ENCODE results near the gene MMAB.

MMAB gene

DNA sequence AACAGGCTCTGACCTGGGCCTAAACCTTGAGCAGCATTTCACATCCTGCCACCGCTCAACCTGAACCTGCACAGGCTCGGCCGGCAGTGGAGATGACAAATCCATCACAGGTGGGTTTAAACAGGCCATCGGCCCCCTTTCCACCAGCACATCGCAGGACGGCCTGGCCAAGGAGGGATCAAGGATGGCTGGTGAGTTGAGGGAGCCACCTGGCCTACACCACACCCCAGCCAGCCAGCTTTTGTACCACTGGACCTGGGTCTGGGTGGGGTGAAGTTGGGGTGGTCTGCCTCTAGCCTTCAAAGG is 14.2 kb downstream of the MMAB start:
- DNase-seq (ENCODE audit: low read depth) = no peak
- no peak overlapping the region for H3K4me3 ChIP-seq (ENCODE audit: control insufficient read depth, low read depth, low read length)
- TF ChIP-seq, protein P1, sequence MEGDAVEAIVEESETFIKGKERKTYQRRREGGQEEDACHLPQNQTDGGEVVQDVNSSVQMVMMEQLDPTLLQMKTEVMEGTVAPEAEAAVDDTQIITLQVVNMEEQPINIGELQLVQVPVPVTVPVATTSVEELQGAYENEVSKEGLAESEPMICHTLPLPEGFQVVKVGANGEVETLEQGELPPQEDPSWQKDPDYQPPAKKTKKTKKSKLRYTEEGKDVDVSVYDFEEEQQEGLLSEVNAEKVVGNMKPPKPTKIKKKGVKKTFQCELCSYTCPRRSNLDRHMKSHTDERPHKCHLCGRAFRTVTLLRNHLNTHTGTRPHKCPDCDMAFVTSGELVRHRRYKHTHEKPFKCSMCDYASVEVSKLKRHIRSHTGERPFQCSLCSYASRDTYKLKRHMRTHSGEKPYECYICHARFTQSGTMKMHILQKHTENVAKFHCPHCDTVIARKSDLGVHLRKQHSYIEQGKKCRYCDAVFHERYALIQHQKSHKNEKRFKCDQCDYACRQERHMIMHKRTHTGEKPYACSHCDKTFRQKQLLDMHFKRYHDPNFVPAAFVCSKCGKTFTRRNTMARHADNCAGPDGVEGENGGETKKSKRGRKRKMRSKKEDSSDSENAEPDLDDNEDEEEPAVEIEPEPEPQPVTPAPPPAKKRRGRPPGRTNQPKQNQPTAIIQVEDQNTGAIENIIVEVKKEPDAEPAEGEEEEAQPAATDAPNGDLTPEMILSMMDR (conservative IDR thresholded peaks at IDR 0.05; ENCODE audit: control insufficient read depth, insufficient read depth, low read depth, low read length) = no peak

DNA sequence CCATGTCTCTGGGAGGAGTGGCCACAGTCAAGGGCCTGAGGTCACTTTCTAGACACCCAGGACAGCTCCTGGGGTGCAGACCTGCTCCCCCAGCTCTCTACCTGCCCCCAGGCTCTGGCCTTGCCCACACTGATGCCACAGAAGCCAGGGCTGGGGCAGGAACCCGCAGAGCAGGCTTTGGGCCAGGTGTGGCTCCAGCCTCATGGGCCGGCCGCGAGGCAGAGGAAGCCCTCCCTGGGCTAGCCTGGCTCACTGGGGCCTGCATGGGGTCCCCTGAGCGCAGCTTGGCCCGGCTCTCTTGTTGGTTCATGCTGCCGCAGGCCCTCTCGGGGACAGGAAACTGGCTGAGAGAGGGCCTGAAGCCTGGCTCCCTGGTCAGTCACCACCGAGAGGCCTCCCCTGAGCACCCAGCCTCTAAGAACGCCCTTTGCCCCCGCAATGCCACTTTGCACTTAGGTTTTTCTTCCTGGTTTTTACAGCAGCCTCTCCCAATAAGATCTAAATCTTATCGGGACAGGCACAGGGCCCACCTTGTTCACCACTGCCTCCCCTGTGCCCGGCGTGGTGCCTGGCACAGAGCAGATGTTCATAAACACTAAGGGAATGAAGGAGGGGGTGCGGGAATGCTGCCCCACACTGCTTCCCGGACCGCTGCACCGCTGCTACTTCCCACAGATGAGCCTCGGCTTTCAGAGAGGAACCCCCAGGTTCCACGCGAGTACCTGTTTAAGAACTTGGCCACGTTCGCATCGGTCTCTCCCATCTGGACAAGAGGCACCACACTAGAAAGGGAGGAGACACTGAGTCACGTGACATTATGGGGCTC is 14.7 kb downstream of the MMAB start:
- TF ChIP-seq, protein P1 (conservative IDR thresholded peaks at IDR 0.05; ENCODE audit: control insufficient read depth, insufficient read depth, low read depth, low read length) = no peak
- no peak for DNase-seq (ENCODE audit: low read depth)
- no peak overlapping the region for H3K4me3 ChIP-seq (ENCODE audit: control insufficient read depth, low read depth, low read length)

DNA sequence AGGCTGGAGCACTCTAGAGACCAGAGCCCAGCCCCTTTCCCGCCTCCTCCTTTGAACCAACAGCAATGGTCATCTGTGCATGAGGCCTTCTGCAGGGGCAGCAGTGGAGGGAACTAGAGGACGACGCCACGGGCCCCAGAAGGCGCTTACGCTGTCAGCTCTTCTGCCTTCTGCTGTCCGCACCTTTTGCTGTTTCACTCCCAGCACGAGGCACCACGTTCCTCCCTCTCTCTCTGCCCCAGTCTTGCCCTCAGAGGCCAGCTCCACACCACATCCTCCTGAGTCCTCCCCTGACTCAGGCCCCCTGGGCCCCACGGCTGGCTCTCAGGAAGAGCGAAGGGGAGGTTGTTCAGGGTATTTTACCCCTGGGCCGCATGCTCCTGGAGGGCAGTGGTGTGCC is 15.5 kb downstream of the MMAB start:
- no peak for DNase-seq (ENCODE audit: low read depth)
- H3K4me3 ChIP-seq (ENCODE audit: control insufficient read depth, low read depth, low read length) = no peak overlapping the region
- TF ChIP-seq, protein P1 (conservative IDR thresholded peaks at IDR 0.05; ENCODE audit: control insufficient read depth, insufficient read depth, low read depth, low read length) = no peak

DNA sequence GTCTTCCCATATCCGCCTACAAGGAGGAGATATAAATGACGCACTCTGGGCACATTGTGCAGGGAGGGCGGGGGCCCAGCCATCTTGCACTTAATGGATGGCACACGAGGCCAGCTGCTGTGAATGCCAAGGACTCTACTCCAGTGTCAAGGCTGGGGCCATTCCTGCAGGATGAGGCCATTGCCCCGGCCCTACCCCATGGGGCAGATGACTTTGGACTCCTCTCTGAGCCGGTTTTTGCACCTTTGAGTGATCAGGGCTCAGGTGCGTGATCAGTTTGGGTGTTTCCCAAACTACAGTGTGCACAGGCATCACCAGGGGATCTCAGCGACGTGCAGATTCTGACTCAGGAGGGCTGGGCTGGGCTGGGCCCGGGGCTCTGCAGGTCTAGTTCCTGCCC is 16.1 kb downstream of the MMAB start:
- no peak for DNase-seq (ENCODE audit: low read depth)
- no peak overlapping the region for H3K4me3 ChIP-seq (ENCODE audit: control insufficient read depth, low read depth, low read length)
- TF ChIP-seq, protein P1 (conservative IDR thresholded peaks at IDR 0.05; ENCODE audit: control insufficient read depth, insufficient read depth, low read depth, low read length) = no peak

DNA sequence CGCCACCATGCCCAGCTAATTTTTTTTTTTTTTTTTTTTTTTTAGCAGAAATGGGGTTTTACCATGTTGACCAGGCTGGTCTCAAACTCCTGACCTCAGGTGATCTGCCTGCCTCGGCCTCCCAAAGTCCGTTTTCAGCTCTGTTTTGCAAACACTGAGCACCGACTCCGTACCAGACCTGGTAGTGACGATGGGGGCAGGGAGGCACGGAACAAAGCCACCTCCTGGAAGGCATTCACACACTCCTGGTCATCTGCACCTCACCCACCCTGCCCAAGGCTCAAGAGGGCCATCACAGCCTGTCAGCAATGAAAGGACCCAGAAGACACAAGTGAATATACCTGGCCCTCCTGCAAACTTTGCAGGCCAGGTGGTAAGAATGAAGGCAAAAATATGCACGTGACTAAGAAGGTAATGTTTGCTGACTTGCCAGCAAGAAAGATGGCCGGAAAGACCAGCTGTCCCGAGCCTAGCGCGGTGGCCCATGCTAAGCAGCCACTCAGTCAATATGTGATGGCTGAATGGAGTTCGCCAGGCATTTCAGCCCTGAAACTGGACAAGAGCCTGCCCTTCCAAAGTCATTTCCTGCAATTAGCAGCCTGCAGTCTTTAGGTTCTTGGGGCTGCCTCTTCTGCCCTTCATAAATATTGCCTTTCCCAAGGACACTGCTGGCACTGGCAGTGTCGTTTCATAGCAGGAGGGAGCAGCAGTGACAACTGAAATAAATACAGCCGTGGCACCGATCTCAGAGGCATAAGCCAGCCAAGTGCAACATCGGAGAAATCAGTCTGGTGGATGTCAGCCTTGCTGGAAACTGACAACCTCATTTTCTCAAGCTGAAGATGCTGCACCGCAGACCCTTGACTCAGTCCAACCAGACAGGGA is 17.6 kb downstream of the MMAB start:
- TF ChIP-seq, protein P1 (conservative IDR thresholded peaks at IDR 0.05; ENCODE audit: control insufficient read depth, insufficient read depth, low read depth, low read length) = no peak
- no peak overlapping the region for H3K4me3 ChIP-seq (ENCODE audit: control insufficient read depth, low read depth, low read length)

DNA sequence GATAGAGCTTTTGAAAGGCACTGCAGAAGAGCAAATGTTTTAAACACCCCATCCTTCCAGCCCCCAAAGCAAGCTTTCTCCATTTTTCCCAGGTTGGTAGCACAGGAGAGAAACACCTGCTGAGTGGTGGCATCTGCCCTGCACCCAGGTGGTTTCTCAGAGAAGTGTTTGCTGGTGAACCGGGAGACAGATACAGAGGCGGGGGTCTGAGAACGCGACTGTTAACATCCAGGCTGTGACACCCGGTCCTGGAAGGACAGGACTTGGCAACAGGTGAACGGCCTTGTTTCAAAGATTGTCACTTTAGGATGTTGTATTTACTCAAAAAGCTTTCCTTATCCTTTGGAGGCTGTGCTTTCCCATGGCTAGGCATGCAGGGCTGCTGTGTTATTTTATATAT is 18.5 kb downstream of the MMAB start:
- no peak for DNase-seq (ENCODE audit: low read depth)
- TF ChIP-seq, protein P1 (conservative IDR thresholded peaks at IDR 0.05; ENCODE audit: control insufficient read depth, insufficient read depth, low read depth, low read length) = no peak
- no peak overlapping the region for H3K4me3 ChIP-seq (ENCODE audit: control insufficient read depth, low read depth, low read length)

More for the DNA sequence above, 17.6 kb downstream of the MMAB start:
- no peak for DNase-seq (ENCODE audit: low read depth)
